Endothelial cell of umbilical vein (primary cell): ENCODE measurements around the gene EFHD2. TPM values are rescaled to one million over a fixed set of nuclear protein-coding genes. Genes with fewer than 3 reads are reported as not detected.

Experiments
- BruUV-seq: library from RNA; stranded (reverse); fragments of 400-500 nt; replicated peaks from 2 replicates; lab custom pipeline; 2021; lab: Mats Ljungman, UMichigan
- CTCF ChIA-PET: fragments of 300-600, 350-600 bp; sonication (Branson Sonifier 250); formaldehyde crosslinking; loops from one replicate; lab custom pipeline; 2021; ENCODE audit warnings: antibody characterized with exemption, inconsistent platforms; lab: Charles Lee
- POLR2A ChIA-PET: fragments of 300-600, 350-600 bp; sonication (Branson Sonifier 250); formaldehyde crosslinking; loops from one replicate; lab custom pipeline; 2021; ENCODE audit warnings: antibody characterized with exemption, inconsistent platforms; lab: Charles Lee
- DNase-seq: peaks from one replicate; pipeline ENCODE4 v3.0.0-alpha.2; 2011; ENCODE audit warnings: low read depth, low spot score
- FAIRE-seq: peaks from 2 replicates; lab custom pipeline; 2011; peaks lifted over from hg19 to GRCh38; lab: Jason Lieb, UNC
- H2AFZ ChIP-seq: 2 replicates; pipeline ENCODE4 v1.6.0; 2012; ENCODE audit warnings: low read depth, low read length, control low read depth, inconsistent platforms
- H3K27ac ChIP-seq: 2 replicates; pipeline ENCODE4 v1.5.1; 2011; ENCODE audit warnings: low read depth, mild to moderate bottlenecking, control low read depth, low read length, moderate library complexity; ENCODE audit not compliant: insufficient read depth
- H3K27me3 ChIP-seq, 2 experiments: 2 replicates each; pipeline versions ENCODE4 v1.6.0 to v1.6.1; 2011; ENCODE audit warnings: low read length in 2 of 2, mixed read lengths in 1 of 2; ENCODE audit not compliant: control insufficient read depth in 2 of 2, insufficient read depth in 2 of 2
- H3K36me3 ChIP-seq, 2 experiments: 2 replicates in 1 of 2; 3 replicates in 1 of 2; pipeline ENCODE4 v1.5.1; 2011; ENCODE audit warnings: low read length in 2 of 2, mild to moderate bottlenecking in 1 of 2, moderate library complexity in 1 of 2; ENCODE audit not compliant: control insufficient read depth in 2 of 2, insufficient read depth in 2 of 2; ENCODE audit errors: extremely low read depth in 1 of 2
- H3K4me1 ChIP-seq: 3 replicates; pipeline ENCODE4 v1.5.1; 2011; ENCODE audit warnings: mild to moderate bottlenecking, low read length; ENCODE audit not compliant: control insufficient read depth, insufficient read depth; ENCODE audit errors: extremely low read depth
- H3K4me2 ChIP-seq: 2 replicates; pipeline ENCODE4 v1.6.1; 2011; ENCODE audit warnings: low read length, control low read depth, mixed read lengths; ENCODE audit not compliant: insufficient read depth
- H3K4me3 ChIP-seq, 3 experiments: fragments of 200-600 bp in 1 of 3; sonication (generic), shearing (Covaris generic) in 1 of 3; replicated peaks in 1 of 3; 2 replicates each; pipeline ENCODE4 v1.5.1; 2011 to 2016; ENCODE audit warnings: control low read depth in 3 of 3, low read length in 3 of 3, mild to moderate bottlenecking in 2 of 3, inconsistent platforms in 1 of 3, low read depth in 1 of 3, moderate library complexity in 1 of 3; ENCODE audit not compliant: insufficient read depth in 1 of 3
- H3K79me2 ChIP-seq: 2 replicates; pipeline ENCODE4 v1.6.0; 2012; ENCODE audit warnings: low read length, inconsistent platforms; ENCODE audit not compliant: control insufficient read depth, insufficient read depth
- H3K9ac ChIP-seq: replicated peaks from 2 replicates; pipeline ENCODE3; 2011; ENCODE audit warnings: low read length, control low read depth; ENCODE audit not compliant: insufficient read depth; ENCODE audit errors: extremely low read depth
- H3K9me1 ChIP-seq: replicated peaks from 3 replicates; pipeline ENCODE4 v1.6.0; 2011; ENCODE audit warnings: mild to moderate bottlenecking, low read length; ENCODE audit not compliant: control insufficient read depth, insufficient read depth; ENCODE audit errors: extremely low read depth
- H3K9me3 ChIP-seq: replicated peaks from 2 replicates; pipeline ENCODE4 v1.5.1; 2012; ENCODE audit warnings: low read length, inconsistent platforms; ENCODE audit not compliant: control insufficient read depth, insufficient read depth
- H4K20me1 ChIP-seq: replicated peaks from 2 replicates; pipeline ENCODE3; 2011; ENCODE audit warnings: mild to moderate bottlenecking, low read length; ENCODE audit not compliant: control insufficient read depth, insufficient read depth; ENCODE audit errors: extremely low read depth
- EZH2 ChIP-seq: IDR thresholded peaks from 2 replicates; pipeline ENCODE4 v1.6.1; 2012; ENCODE audit warnings: borderline replicate concordance, low read depth, mild to moderate bottlenecking, moderate library complexity, low read length, inconsistent platforms; ENCODE audit not compliant: severe bottlenecking
- FOS ChIP-seq: IDR thresholded peaks from 2 replicates; pipeline ENCODE4 v1.6.1; 2011; ENCODE audit warnings: mild to moderate bottlenecking, low read length, moderate library complexity, borderline replicate concordance; ENCODE audit not compliant: insufficient read depth
- GATA2 ChIP-seq: IDR thresholded peaks from 2 replicates; pipeline ENCODE4 v1.7.0; 2011; ENCODE audit warnings: low read depth, mild to moderate bottlenecking, moderate library complexity, mixed read lengths, low read length; ENCODE audit not compliant: insufficient read length, insufficient read depth
- JUN ChIP-seq: IDR thresholded peaks from 2 replicates; pipeline ENCODE4 v1.6.1; 2011; ENCODE audit warnings: borderline replicate concordance, low read depth; ENCODE audit not compliant: insufficient read length, insufficient read depth
- MAX ChIP-seq: IDR thresholded peaks from 2 replicates; pipeline ENCODE4 v1.6.1; 2011; ENCODE audit not compliant: insufficient read depth, insufficient read length
- POLR2A ChIP-seq: IDR thresholded peaks from 2 replicates; pipeline ENCODE4 v1.6.1; 2012; ENCODE audit warnings: low read depth, mild to moderate bottlenecking, control low read depth, low read length
- POLR2AphosphoS5 ChIP-seq: IDR thresholded peaks from 2 replicates; pipeline ENCODE4 v1.6.1; 2012; ENCODE audit warnings: low read depth, mild to moderate bottlenecking, control low read depth, low read length, moderate library complexity; ENCODE audit not compliant: insufficient read depth
- dilution Hi-C: fragments of 300-500 bp; cut with MboI; formaldehyde crosslinking; loops from one replicate; pipeline ENCODE4 v1.15.0; 2019; ENCODE audit warnings: low sequenced_read_pairs; ENCODE audit not compliant: extremely low pct_ligation_motif_present
- intact Hi-C: fragments of 100-400 bp; cut with micrococcal nuclease; formaldehyde crosslinking; loops from one replicate; pipeline ENCODE4 v1.10.0; 2022
- polyA plus RNA-seq, 4 experiments: library from polyadenylated mRNA; depleted of rRNA in 3 of 4; stranded (reverse) in 3 of 4; unstranded in 1 of 4; fragments of >200 nt; gene quantifications; 2 replicates each; pipeline versions ENCODE4 v1.2.1 to v1.2.3, GENCODE V29; 2011 to 2012; ENCODE audit warnings: missing spikeins in 1 of 4
- total RNA-seq: library from RNA; stranded (reverse); gene quantifications from 2 replicates; pipeline ENCODE4 v1.2.3, GENCODE V29; 2021

EFHD2 gene
- total and polyA plus RNA-seq, 2 donors (not counting 3 experiments of a cell fraction or from before 2014, with no cell fraction given), result 50.2 to 73.5 TPM

GRCh38 chr1:15423355-15424077 is 13.8 kb downstream of the EFHD2 start:
- H3K36me3 ChIP-seq, result peaks cover 7 to 18% of the 10 kb centered on the region in 2 experiments
- H3K27ac ChIP-seq, result no peak overlapping the region
- no peak overlapping the region for H3K9ac ChIP-seq
- H3K79me2 ChIP-seq, result peaks cover 59% of the 10 kb centered on the region
- no peaks in the 10 kb centered on the region for H3K9me3 ChIP-seq
- no TSS peak for BruUV-seq
- peaks cover 15% of the 10 kb centered on the region for H3K4me1 ChIP-seq
- no peaks in the 10 kb centered on the region for H3K9me1 ChIP-seq
- dilution Hi-C loops, result no loop called here
- ChIA-PET CTCF (interaction anchor here (1.3 to 13.1 kb wide), 2 partner anchors 95 to 100 kb away, joined by 4 to 332 read pairs; no protein-coding TSS in a partner anchor), POLR2A (no interaction called here)
- H3K4me3 ChIP-seq, result no peak overlapping the region
- intact Hi-C loops, result no loop called here
- H4K20me1 ChIP-seq, result no peaks in the 10 kb centered on the region
- FAIRE-seq (no peak), DNase-seq (no peak)
- no peak overlapping the region for H3K4me2 ChIP-seq
- no peak for TF ChIP-seq EZH2
- TF ChIP-seq MAX, result no peak
- TF ChIP-seq GATA2, result no peak
- no peak for TF ChIP-seq JUN
- no peak for TF ChIP-seq FOS
- H2AFZ ChIP-seq, result no peak overlapping the region
- no peaks in the 10 kb centered on the region for H3K27me3 ChIP-seq

- intact Hi-C loops, result no loop called here
- Histone ChIP-seq H3K9me3 (no peaks in the 10 kb centered on the region), H3K4me3 (no peak overlapping the region), H3K79me2 (peaks cover 52% of the 10 kb centered on the region), H3K36me3 (peaks cover 9 to 18% of the 10 kb centered on the region in 2 experiments), H3K27me3 (no peaks in the 10 kb centered on the region), H3K27ac (no peak overlapping the region), H2AFZ (no peak overlapping the region), H3K4me1 (peaks cover 8% of the 10 kb centered on the region), H4K20me1 (no peaks in the 10 kb centered on the region), H3K4me2 (no peak overlapping the region), H3K9ac (no peak overlapping the region), H3K9me1 (no peaks in the 10 kb centered on the region)
- no peak for TF ChIP-seq EZH2
- TF ChIP-seq JUN, result no peak
- no peak for TF ChIP-seq FOS
- no peak for TF ChIP-seq POLR2AphosphoS5
- TF ChIP-seq POLR2A, result no peak
- BruUV-seq, result no TSS peak
- ChIA-PET POLR2A (no interaction called here), CTCF (interaction anchor here (1.3 to 13.1 kb wide), 2 partner anchors 96 to 100 kb away, joined by 4 to 332 read pairs; no protein-coding TSS in a partner anchor)
- no peak for FAIRE-seq
- dilution Hi-C loops, result no loop called here
- no peak for DNase-seq
These were observed 14.5 kb downstream of the EFHD2 start for GRCh38 chr1:15424146-15424667.
